ENCODE measurements around the gene CCDC102A. TPM values are rescaled to one million over a fixed set of nuclear protein-coding genes. Genes with fewer than 3 reads are reported as not detected.

Gene CCDC102A
- total and polyA plus RNA-seq, 10 of the 15 experiments (the other 5 are each of a cell fraction or from before 2014, with no cell fraction given), result 0.03 to 5.9 (median 2.4) TPM

GRCh38 chr16:57514371-57514770 lies 22.0 kb downstream of the CCDC102A start:
- DNase-seq (ENCODE audit: low read depth, low spot score), result no peak
- ChIA-PET POLR2A (no interaction called here), SMC1A (ENCODE audit: uncharacterized antibody, unreplicated experiment) (interaction anchor here (0.6 to 1.3 kb wide), 3 partner anchors 27 to 94 kb away, joined by 3 to 6 read pairs (median 3); no protein-coding TSS in a partner anchor), RAD21 (ENCODE audit: unreplicated experiment) (interaction anchor here (1.1 to 1.2 kb wide), 2 partner anchors 8 to 94 kb away, joined by 3 to 4 read pairs; no protein-coding TSS in a partner anchor), CTCF (interaction anchor here (0.9 to 2.1 kb wide), 6 partner anchors 8 to 96 kb away, joined by 3 to 8 read pairs (median 5); partner anchors contain the start of gene POLR2C)
- no peak overlapping the region for H3K4me3 ChIP-seq
- H2AFZ ChIP-seq (ENCODE audit: control insufficient read depth, low read depth, low read length), result no peak overlapping the region
- TF ChIP-seq YY1 (IDR thresholded peaks at IDR 0.05; ENCODE audit: low read depth, low read length) (no peak), E2F4 (IDR thresholded peaks at IDR 0.05; ENCODE audit: low read depth, low read length) (no peak), JUNB (IDR thresholded peaks at IDR 0.05) (no peak), TBL1XR1 (IDR thresholded peaks at IDR 0.05; ENCODE audit: low read depth, low read length) (no peak), ESRRA (IDR thresholded peaks at IDR 0.05; ENCODE audit: low read length) (no peak), IRF4 (IDR thresholded peaks at IDR 0.05; ENCODE audit: low read depth, low read length) (no peak), PML (IDR thresholded peaks at IDR 0.05; ENCODE audit: low read length) (no peak), SMAD1 (IDR thresholded peaks at IDR 0.05; ENCODE audit: low read depth, partially characterized antibody) (no peak), SUZ12 (IDR thresholded peaks at IDR 0.05; ENCODE audit: unreplicated experiment) (no peak), GATAD2B (conservative IDR thresholded peaks at IDR 0.05; ENCODE audit: low read depth) (no peak), HCFC1 (IDR thresholded peaks at IDR 0.05; ENCODE audit: low read length) (no peak), CBFB (IDR thresholded peaks at IDR 0.05; ENCODE audit: low read depth) (no peak), CEBPB (IDR thresholded peaks at IDR 0.05; ENCODE audit: borderline replicate concordance in 1 of 2, low read depth in 2 of 2, low read length in 2 of 2) (no peak), EZH2 (IDR thresholded peaks at IDR 0.05; ENCODE audit: borderline replicate concordance, control insufficient read depth, low read depth, low read length) (no peak), ATF3 (IDR thresholded peaks at IDR 0.05; ENCODE audit: borderline replicate concordance, extremely low read depth, low read depth, low read length) (no peak), PAX8 (IDR thresholded peaks at IDR 0.05) (no peak), ZNF592 (IDR thresholded peaks at IDR 0.05) (no peak), BACH1 (IDR thresholded peaks at IDR 0.05; ENCODE audit: borderline replicate concordance) (no peak), YBX1 (IDR thresholded peaks at IDR 0.05) (no peak)
- no peaks in the 10 kb centered on the region for H3K27me3 ChIP-seq (replicated peaks in 1 of 2; ENCODE audit: control insufficient read depth in 2 of 2, insufficient read depth in 2 of 2, low read length in 1 of 2)
- peaks cover 0 to 3% of the 10 kb centered on the region in 2 experiments; a peak in 2 of 4 replicates for H3K36me3 ChIP-seq (ENCODE audit: control insufficient read depth in 2 of 2, insufficient read depth in 2 of 2, low read length in 1 of 2)
- H3K4me2 ChIP-seq (ENCODE audit: control insufficient read depth, insufficient read depth), result no peak overlapping the region
- intact Hi-C loops (cut with micrococcal nuclease; ENCODE audit: unreplicated experiment), result no loop called here
- H3K9me3 ChIP-seq (replicated peaks; ENCODE audit: control insufficient read depth, insufficient read depth, low read length), result no peaks in the 10 kb centered on the region
- no TSS peak for BruUV-seq (replicated peaks)
- FAIRE-seq, result no peak
- H3K4me1 ChIP-seq (ENCODE audit: control insufficient read depth, insufficient read depth, low read length), result no peaks in the 10 kb centered on the region
- no peaks in the 10 kb centered on the region for H3K79me2 ChIP-seq (ENCODE audit: control insufficient read depth, insufficient read depth, low read length)
- no peak for ATAC-seq
- no peaks in the 10 kb centered on the region; the same call in 1 of the 2 replicates for H4K20me1 ChIP-seq (ENCODE audit: control insufficient read depth, insufficient read depth)
- no peak overlapping the region for H3K27ac ChIP-seq (ENCODE audit: control insufficient read depth, insufficient read depth)
- no peak overlapping the region for H3K9ac ChIP-seq (ENCODE audit: control insufficient read depth, insufficient read depth, low read length)
- WGBS (ENCODE audit: insufficient coverage, insufficient replicate concordance, low lambda C conversion rate, missing lambda C conversion rate), result 87% methylated on average over 4 of the region's 4 CpGs
- in situ Hi-C loops (cut with MboI), result no loop called here

Measured in GM12878 (cell line).